ENCODE measurements around the gene JUN.

JUN gene

GRCh38 chr1:58782178-58783089 is 1.4 kb downstream of the JUN start:
- DNase-seq, result no peak

GRCh38 chr1:58781541-58782177 is 2.2 kb downstream of the JUN start:
- no peak for DNase-seq

- DNase-seq, result no peak
Observed at GRCh38 chr1:58780836-58781452, 2.9 kb downstream of the JUN start.

GRCh38 chr1:58780411-58780810 is 3.4 kb downstream of the JUN start:
- no peak for DNase-seq

- DNase-seq, result peak; percentile 85
Observed at GRCh38 chr1:58779801-58780382, 4.0 kb downstream of the JUN start.

- DNase-seq, result no peak
Observed at GRCh38 chr1:58779059-58779754, 4.6 kb downstream of the JUN start.

- DNase-seq, result no peak
Observed at GRCh38 chr1:58778385-58779000, 5.4 kb downstream of the JUN start.

- no peak for DNase-seq
Observed at GRCh38 chr1:58774027-58774426, 9.8 kb downstream of the JUN start.

- peak; percentile 81 for DNase-seq
Observed at GRCh38 chr1:58773406-58773840, 10.4 kb downstream of the JUN start.

- no peak for DNase-seq
Observed at GRCh38 chr1:58769809-58770320, 14.0 kb downstream of the JUN start.

- DNase-seq, result no peak
Observed at GRCh38 chr1:58768971-58769808, 14.7 kb downstream of the JUN start.

- no peak for DNase-seq
Observed at GRCh38 chr1:58768191-58768731, 15.6 kb downstream of the JUN start.

- DNase-seq, result no peak
Observed at GRCh38 chr1:58767143-58767542, 16.7 kb downstream of the JUN start.

GRCh38 chr1:58765441-58765840 is 18.4 kb downstream of the JUN start:
- DNase-seq, result no peak

GRCh38 chr1:58765006-58765405 is 18.8 kb downstream of the JUN start:
- no peak for DNase-seq

GRCh38 chr1:58764294-58764978 is 19.4 kb downstream of the JUN start:
- DNase-seq, result no peak

GRCh38 chr1:58763214-58763613 is 20.6 kb downstream of the JUN start:
- DNase-seq, result no peak

- DNase-seq, result no peak
Observed at GRCh38 chr1:58762806-58763205, 21.0 kb downstream of the JUN start.

- DNase-seq, result no peak
Observed at GRCh38 chr1:58755468-58755872, 28.4 kb downstream of the JUN start.
